OCI-LY1 (cell line): ENCODE data around the gene TPSB2.

Experiments used
- H2AFZ ChIP-seq: fragments of 200-600 bp; sonication (generic), shearing (Covaris generic); 2 replicates; pipeline ENCODE4 v1.6.0; 2014; ENCODE audit warnings: antibody characterized with exemption, mild to moderate bottlenecking, low read length
- H3F3A ChIP-seq: fragments of 200-600 bp; sonication (generic), shearing (Covaris generic); 2 replicates; pipeline ENCODE4 v1.6.0; 2014; ENCODE audit warnings: mild to moderate bottlenecking, antibody characterized with exemption, low read length, moderate library complexity; ENCODE audit not compliant: insufficient read depth
- H3K27ac ChIP-seq: fragments of 200-600 bp; sonication (generic); 2 replicates; pipeline ENCODE4 v1.5.1; 2014; ENCODE audit warnings: low read length, mixed run types, mild to moderate bottlenecking, low read depth; ENCODE audit not compliant: poor library complexity, severe bottlenecking
- H3K27me3 ChIP-seq: fragments of 200-600 bp; sonication (generic); 2 replicates; pipeline ENCODE4 v1.6.0; 2014; ENCODE audit warnings: antibody characterized with exemption, mild to moderate bottlenecking, low read length, moderate library complexity; ENCODE audit not compliant: insufficient read depth
- H3K36me3 ChIP-seq: fragments of 200-600 bp; sonication (generic); 2 replicates; pipeline ENCODE4 v1.6.1; 2014; ENCODE audit warnings: mild to moderate bottlenecking, antibody characterized with exemption, low read length, moderate library complexity, mixed read lengths; ENCODE audit not compliant: insufficient read depth
- H3K4me1 ChIP-seq: fragments of 200-600 bp; sonication (generic); 2 replicates; pipeline ENCODE4 v1.5.1; 2014; ENCODE audit warnings: mild to moderate bottlenecking, low read length, moderate library complexity; ENCODE audit not compliant: insufficient read depth, severe bottlenecking
- H3K4me2 ChIP-seq: fragments of 200-600 bp; sonication (generic), shearing (Covaris generic); 2 replicates; pipeline ENCODE4 v1.6.1; 2014; ENCODE audit warnings: low read length
- H3K4me3 ChIP-seq: fragments of 200-600 bp; sonication (generic); 2 replicates; pipeline ENCODE4 v1.5.1; 2014; ENCODE audit warnings: low read length, low read depth, mild to moderate bottlenecking, mixed read lengths; ENCODE audit not compliant: poor library complexity, severe bottlenecking
- H3K79me2 ChIP-seq: fragments of 200-600 bp; shearing (Covaris generic); 2 replicates; pipeline ENCODE4 v1.6.1; 2016; ENCODE audit warnings: mixed run types, low read length, mixed read lengths; ENCODE audit not compliant: insufficient read depth
- H3K9ac ChIP-seq: fragments of 200-600 bp; sonication (generic), shearing (Covaris generic); 2 replicates; pipeline ENCODE4 v1.6.1; 2014; ENCODE audit warnings: mild to moderate bottlenecking, low read length, mixed read lengths
- H3K9me2 ChIP-seq: fragments of 200-600 bp; sonication (generic), shearing (Covaris generic); 2 replicates; pipeline ENCODE4 v1.6.1; 2014; ENCODE audit warnings: low read depth, mild to moderate bottlenecking, low read length, mixed read lengths
- H3K9me3 ChIP-seq: fragments of 200-600 bp; shearing (Covaris generic); 2 replicates; pipeline ENCODE4 v1.6.1; 2014; ENCODE audit warnings: low read length, mixed read lengths
- H4K20me1 ChIP-seq: fragments of 200-600 bp; sonication (generic), shearing (Covaris generic); 2 replicates; pipeline ENCODE4 v1.6.0; 2016; ENCODE audit warnings: mild to moderate bottlenecking, low read length; ENCODE audit not compliant: insufficient read depth
- CTCF ChIP-seq: fragments of 200-600 bp; sonication (generic), shearing (Covaris generic); IDR thresholded peaks from 2 replicates; pipeline ENCODE4 v1.5.1; 2017; ENCODE audit warnings: mild to moderate bottlenecking, antibody characterized with exemption, low read length, moderate library complexity, mixed read lengths
- EZH2 ChIP-seq: fragments of 200-600 bp; sonication (generic), shearing (Covaris generic); IDR thresholded peaks from 2 replicates; pipeline ENCODE4 v1.8.0; 2017; ENCODE audit warnings: borderline replicate concordance, mixed run types, mild to moderate bottlenecking, antibody characterized with exemption, low read length, moderate library complexity, mixed read lengths

The TPSB2 gene

DNA sequence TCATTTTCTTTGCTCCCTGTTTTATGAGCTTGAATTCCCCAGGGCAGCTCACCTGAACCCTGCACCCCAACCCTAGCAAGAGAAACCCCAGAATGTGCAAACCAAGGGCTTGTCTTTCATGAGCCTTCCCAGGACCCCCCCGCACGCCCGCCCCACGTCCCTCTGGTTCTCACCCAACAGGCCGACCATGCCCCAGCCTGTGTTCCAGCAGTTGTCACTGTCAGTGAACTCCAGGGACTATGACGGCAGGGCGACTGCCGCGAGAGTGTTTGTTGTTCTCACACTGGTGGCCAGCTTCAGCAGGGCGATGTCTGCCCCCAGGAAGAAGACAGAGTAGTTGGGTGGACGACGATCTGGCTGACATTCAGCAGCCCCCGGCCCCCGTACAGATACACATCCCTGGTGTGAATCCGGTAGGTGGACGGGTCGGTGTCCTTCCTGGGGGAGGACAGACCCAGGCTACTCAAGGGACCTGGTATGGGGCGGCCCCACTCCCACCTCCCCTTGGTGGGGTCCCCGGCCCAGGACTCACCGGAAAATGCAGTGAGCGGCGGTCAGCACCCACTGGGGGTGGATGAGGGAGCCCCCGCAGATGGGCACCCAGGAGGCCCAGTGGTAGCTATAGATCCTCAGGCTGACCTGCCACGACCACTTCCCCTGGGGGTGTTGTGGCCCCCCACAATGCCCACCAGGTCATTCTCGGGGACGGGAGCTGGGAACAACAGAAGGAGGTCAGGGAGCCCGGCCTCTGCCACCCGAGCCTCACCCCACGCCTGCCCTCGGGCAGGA is 46.0 kb upstream of the TPSB2 start:
- H3K4me2 ChIP-seq = no peak overlapping the region
- no peaks in the 10 kb centered on the region for H3K79me2 ChIP-seq
- H3F3A ChIP-seq = no peaks in the 10 kb centered on the region
- H3K9me2 ChIP-seq = no peaks in the 10 kb centered on the region
- peaks cover 7% of the 10 kb centered on the region for H3K4me1 ChIP-seq
- H3K27me3 ChIP-seq = no peaks in the 10 kb centered on the region; the same call in 1 of the 2 replicates
- no peak overlapping the region for H3K27ac ChIP-seq
- H4K20me1 ChIP-seq = no peaks in the 10 kb centered on the region
- H3K36me3 ChIP-seq = no peaks in the 10 kb centered on the region
- H3K9me3 ChIP-seq = no peaks in the 10 kb centered on the region
- TF ChIP-seq CTCF (no peak), EZH2 (no peak)
- no peak overlapping the region for H3K9ac ChIP-seq
- no peak overlapping the region for H2AFZ ChIP-seq
- no peak overlapping the region for H3K4me3 ChIP-seq

- Histone ChIP-seq H2AFZ (no peak overlapping the region), H3K9ac (no peak overlapping the region), H3K4me1 (peaks cover 7% of the 10 kb centered on the region), H3K9me3 (no peaks in the 10 kb centered on the region), H3K4me2 (no peak overlapping the region), H3K79me2 (no peaks in the 10 kb centered on the region), H3F3A (no peaks in the 10 kb centered on the region), H4K20me1 (no peaks in the 10 kb centered on the region), H3K27me3 (no peaks in the 10 kb centered on the region; the same call in 1 of the 2 replicates), H3K4me3 (no peak overlapping the region), H3K27ac (no peak overlapping the region), H3K9me2 (no peaks in the 10 kb centered on the region), H3K36me3 (no peaks in the 10 kb centered on the region)
- no peak for TF ChIP-seq EZH2
- TF ChIP-seq CTCF = no peak
These were observed 44.8 kb upstream of the TPSB2 start for GRCh38 chr16:1274767-1275166.

GRCh38 chr16:1273816-1274215 is 43.8 kb upstream of the TPSB2 start:
- TF ChIP-seq CTCF (no peak), EZH2 (no peak)

More at GRCh38 chr16:1273816-1274215, 43.8 kb upstream of the TPSB2 start:
- Histone ChIP-seq H4K20me1 (no peaks in the 10 kb centered on the region), H3K27me3 (no peaks in the 10 kb centered on the region; the same call in 1 of the 2 replicates), H3K4me3 (no peak overlapping the region), H3K36me3 (no peaks in the 10 kb centered on the region), H3K9me2 (no peaks in the 10 kb centered on the region), H3K4me1 (peaks cover 7% of the 10 kb centered on the region), H3K9me3 (no peaks in the 10 kb centered on the region), H3K79me2 (no peaks in the 10 kb centered on the region), H2AFZ (no peak overlapping the region), H3F3A (no peaks in the 10 kb centered on the region), H3K27ac (no peak overlapping the region), H3K4me2 (no peak overlapping the region), H3K9ac (no peak overlapping the region)
